ENCODE measurements around the gene ACD.

ACD gene

DNA sequence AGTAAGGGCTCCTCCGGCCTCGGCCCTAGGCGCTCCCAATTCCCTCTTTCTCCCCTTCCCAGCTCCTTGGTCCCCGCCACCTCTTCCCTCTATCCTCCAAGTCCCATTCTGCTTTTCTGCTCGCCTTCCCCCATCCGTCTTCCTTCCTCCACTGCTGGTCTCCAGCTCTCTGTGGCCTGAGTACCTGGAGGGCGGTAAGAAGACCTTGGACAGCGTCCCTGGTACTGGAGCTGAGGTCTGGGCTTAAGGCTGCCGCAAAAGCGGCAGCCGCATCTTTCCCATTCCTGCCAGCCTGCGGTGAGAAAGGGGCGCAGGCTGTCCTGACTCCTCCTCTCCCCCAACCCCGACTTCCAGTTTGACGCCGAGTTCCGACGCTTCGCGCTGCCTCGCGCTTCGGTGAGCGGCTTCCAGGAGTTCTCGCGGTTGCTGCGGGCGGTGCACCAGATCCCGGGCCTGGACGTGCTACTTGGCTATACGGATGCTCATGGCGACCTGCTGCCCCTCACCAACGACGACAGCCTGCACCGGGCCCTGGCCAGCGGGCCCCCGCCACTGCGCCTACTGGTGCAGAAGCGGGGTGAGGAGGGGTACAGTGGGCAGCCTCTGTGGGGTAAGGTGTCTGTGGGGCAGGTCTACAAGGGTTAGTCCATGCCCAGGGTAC, 1.2 kb upstream of the ACD start:
- no peak for DNase-seq

GRCh38 chr16:67660564-67661028, 536 bp upstream of the ACD start, which contains the start of gene PARD6A:
PARD6A (plus strand) TSS chr16:67660960; CDS start chr16:67661039, 79 bp downstream.
- peak; percentile 80 for DNase-seq

GRCh38 chr16:67658849-67659674, 998 bp downstream of the ACD start:
- no peak for DNase-seq

DNA sequence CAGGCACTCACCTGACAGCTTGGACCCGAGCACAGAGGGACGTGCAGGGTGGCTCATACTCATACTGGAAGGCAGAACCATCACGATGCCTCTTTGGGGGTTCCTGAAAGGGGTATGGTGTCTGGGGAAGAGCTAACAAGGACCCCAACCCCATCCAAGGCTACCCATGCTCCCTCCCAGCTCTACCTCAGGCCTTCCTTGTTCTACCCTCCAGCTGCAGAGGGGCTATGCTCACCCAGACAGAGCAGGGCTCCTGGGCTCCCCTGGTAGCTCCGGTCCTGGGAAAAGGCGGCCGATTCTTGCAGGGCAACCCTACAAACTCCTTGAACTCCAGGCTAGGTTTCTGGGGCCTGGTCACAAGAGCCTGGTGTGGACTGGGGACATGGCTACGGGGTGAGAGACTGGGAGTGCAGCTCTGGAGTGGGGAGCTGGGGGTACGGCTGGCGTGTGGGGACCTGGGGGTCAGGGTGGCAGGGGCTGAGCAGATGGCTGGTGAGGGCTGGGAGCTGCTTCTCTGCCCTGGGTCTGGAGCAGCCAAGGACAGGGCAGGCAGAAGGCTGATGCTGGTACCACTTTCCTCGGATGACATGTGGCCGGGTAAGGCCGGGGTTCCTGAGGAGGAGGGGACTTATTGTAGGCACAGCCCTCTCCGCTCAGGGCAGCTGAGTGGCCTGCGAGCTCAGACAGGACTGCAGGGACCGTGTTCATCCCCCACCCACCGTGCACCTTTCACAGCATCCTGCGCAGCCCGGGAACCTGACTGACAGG, 2.1 kb downstream of the ACD start:
- DNase-seq: no peak

DNA sequence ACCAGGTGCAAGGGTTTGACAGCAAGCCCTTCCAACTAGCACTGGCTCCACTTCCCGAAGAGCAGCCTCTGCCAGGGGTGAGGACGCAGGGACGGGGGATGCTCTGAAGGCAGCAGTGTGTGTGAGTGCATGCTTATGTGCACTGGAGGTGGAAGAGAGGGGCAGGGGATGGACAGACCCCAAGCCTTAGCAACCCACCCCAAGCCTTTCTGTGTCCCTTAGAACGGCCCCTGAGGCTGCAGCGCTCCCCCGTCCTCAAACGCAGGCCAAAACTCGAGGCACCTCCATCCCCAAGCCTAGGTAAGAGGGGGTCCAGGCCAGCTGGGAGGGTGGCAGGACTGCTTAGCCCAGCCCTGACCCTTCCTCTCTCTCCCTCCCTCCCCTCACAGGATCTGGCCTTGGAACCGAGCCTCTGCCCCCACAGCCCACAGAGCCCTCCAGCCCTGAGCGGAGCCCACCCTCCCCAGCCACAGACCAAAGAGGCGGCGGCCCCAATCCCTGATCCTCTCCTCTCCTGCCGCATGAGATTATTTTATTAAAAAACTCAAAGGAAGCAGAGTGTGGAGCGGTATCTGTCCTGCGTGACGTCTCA, 2.9 kb downstream of the ACD start:
- no peak for DNase-seq

GRCh38 chr16:67656344-67657016, 3.6 kb downstream of the ACD start:
- DNase-seq: no peak

DNA sequence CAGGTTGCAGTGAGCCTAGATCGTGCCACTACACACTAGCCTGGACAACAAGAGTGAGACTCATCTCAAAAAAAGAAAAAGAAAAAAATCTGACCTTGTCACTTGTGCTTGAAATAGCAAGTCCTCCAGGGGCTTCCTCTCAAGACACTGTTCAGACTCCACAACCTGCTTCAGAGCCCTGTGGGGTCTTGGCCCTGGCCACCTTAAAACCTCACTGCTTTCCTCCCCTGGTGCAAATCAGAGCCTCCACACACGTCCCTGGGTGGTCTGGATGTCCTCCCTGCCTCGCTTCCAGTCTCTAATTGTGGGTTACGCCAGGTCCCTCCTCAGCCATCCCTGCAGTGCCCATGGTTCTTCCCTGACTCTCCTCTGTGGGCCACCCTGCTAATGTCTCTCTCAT, 4.7 kb downstream of the ACD start:
- DNase-seq: no peak

DNA sequence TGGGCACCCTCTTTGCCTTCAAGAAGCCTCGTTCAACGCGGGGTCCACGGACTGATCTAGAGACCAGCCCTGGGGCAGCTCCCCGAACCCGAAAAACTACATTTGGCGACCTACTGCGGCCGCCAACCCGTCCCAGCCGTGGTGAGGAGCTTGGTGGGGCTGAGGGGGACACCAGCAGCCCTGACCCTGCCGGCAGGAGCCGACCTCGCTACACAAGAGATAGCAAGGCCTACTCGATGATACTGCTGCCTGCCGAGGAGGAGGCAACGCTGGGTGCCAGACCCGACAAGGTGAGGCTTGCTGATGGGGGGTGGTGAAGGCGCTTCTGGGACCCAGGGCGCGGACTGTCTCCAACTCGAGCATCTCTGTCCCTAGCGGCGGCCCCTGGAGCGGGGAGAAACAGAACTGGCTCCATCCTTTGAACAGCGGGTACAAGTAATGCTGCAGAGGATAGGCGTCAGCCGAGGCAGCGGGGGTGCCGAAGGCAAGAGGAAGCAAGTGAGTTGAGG, 5.6 kb downstream of the ACD start:
- no peak for DNase-seq

GRCh38 chr16:67653789-67654402, 6.2 kb downstream of the ACD start:
- no peak for DNase-seq

GRCh38 chr16:67653128-67653788, 6.8 kb downstream of the ACD start:
- no peak for DNase-seq

- DNase-seq: no peak
Observed at GRCh38 chr16:67652578-67653127, 7.4 kb downstream of the ACD start.

DNA sequence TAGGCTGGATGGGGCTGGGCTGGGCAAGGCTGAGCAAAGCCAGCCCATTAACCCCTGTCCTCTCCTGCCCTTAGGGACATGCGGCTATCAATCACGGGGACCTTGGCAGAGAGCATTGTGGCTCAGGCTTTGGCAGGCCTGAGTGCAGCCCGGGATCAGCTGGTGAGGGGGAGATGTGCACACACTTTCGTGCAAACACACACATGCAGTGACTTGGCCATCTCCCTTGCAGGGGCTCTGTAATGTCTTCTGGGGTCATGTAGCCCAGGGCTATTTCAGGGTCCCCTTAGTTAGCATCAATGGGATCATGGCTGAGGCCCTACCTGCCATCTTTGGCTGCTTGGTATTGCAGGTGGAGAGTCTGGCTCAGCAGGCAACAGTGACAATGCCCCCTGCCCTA, 8.2 kb downstream of the ACD start:
- no peak for DNase-seq

DNA sequence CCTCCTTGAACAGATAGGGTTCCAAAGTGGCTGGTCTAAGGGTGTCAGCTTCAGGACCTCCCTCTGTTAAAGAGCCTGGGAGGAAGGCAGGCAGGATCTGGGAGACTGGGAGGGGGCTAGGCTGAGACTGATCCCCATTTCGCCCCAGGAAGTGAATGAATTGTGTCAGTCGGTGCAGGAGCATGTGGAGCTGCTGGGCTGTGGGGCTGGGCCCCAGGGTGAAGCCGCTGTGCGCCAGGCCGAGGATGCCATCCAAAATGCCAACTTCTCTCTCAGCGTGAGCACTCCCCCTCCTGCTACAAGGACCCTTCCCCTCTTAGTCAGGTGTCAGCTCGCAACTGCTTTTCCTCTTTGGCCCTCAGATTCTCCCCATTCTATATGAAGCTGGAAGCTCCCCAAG, 9.0 kb downstream of the ACD start:
- DNase-seq: no peak

GRCh38 chr16:67650023-67650422, 10.0 kb downstream of the ACD start:
- DNase-seq: no peak

- no peak for DNase-seq
Observed at GRCh38 chr16:67649494-67649931, 10.5 kb downstream of the ACD start.

- no peak for DNase-seq
Observed at GRCh38 chr16:67648764-67649407, 11.2 kb downstream of the ACD start.

DNA sequence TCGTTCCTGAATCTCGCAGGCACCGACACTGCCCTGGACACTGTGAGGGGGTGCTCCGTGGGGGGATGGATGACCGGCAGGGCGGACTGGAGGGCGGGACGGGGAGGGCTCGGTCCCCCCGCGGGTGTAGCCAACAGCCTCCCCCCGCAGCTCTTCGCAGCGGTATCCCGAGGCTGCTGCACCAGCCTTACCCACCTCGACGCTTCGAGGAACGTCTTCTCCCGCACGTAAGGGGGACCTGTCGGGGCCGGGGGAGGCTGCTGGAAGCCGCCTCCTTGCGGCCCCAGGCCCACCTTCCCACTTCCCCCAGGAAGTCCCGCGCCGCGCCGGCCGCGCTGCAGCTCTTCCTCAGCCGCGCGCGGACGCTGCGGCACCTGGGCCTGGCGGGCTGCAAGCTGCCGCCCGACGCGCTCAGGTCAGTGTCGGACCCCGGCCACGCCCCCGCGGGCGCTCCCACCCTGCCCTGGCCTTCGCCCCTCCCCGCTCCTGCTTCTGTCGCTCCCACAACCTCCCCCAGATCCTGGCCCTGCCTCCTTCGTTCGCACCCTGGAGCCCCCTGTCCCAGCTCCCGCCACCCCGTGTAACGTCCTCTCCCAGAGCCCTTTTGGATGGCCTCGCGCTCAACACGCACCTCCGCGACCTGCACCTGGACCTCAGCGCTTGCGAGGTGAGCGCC, 11.8 kb downstream of the ACD start:
- DNase-seq: no peak

DNA sequence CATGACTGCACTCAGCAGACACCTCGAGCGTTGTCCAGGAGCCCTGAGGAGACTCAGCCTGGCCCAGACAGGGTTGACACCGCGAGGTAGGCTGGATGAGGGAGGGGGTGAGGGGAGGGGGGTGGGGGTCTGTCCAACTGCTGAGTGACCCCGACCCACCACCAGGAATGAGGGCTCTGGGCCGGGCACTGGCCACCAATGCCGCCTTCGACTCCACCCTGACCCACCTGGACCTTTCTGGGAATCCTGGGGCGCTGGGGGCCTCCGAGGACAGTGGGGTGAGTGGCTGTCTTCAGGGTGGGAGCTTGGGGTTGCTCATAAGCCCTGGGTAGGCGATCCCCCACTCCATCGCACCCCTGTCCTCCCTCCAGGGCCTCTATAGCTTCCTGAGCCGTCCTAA, 12.4 kb downstream of the ACD start:
- DNase-seq: no peak

GRCh38 chr16:67647111-67647651, 12.9 kb downstream of the ACD start:
- DNase-seq: no peak
